ENCODE results near the gene USP46. TPM values are rescaled to one million over a fixed set of nuclear protein-coding genes. Genes with fewer than 3 reads are reported as not detected.

Gene USP46, protein sequence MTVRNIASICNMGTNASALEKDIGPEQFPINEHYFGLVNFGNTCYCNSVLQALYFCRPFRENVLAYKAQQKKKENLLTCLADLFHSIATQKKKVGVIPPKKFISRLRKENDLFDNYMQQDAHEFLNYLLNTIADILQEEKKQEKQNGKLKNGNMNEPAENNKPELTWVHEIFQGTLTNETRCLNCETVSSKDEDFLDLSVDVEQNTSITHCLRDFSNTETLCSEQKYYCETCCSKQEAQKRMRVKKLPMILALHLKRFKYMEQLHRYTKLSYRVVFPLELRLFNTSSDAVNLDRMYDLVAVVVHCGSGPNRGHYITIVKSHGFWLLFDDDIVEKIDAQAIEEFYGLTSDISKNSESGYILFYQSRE
- 12.5 and 16.8 TPM in 2 replicates for polyA plus RNA-seq (2011; rRNA removed)
- 11.5 and 13.8 TPM in 2 replicates for polyA minus RNA-seq (2011; rRNA and poly(A)+ RNA removed)

DNA sequence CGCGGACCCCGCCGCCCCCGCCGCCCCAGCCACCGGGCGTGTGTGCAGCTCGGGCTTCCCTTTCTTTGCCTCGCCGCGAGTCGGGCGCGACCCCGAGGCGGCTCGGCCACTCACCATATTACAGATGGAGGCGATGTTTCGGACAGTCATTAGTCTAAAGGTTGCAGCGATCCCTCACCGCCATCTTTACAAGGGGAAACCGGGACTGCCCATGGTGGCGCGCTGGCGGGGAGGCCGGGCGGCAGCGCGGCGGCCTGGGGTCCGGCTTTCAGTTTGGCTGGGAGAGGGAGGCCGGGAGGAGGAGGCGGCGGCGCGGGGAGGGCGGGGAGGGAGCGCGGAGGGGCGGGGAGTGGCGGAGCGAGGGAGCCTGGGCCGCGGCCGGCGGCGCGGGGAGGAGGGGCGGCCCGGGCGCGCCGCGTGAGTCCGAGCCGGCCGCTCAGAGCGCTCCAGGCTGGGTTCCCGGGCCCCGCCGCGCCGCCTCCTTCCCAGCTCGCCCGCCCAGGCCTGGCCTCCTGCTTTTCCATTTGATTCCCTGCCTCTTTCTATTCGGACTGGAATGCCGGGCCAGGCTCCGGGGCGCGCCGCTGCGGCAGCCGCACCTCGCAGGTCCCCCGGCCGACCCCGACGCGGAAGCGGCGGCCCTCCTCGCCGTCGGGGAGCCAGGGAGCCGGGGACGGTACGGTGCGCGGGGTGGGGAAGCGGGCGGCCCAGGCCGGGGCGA is at the start of gene USP46:
TSS of gene USP46 (minus strand) at position 301 of the 721 bp plus-strand sequence. CDS start at position 150, 151 bp downstream.
- CTCF ChIA-PET = interaction anchor here (0.5 to 4.1 kb wide), 4 partner anchors 34 to 323 kb away, joined by 3 to 20 read pairs (median 5); no protein-coding TSS in a partner anchor
- POLR2A ChIA-PET = no interaction called here
- TF ChIP-seq, protein P1, sequence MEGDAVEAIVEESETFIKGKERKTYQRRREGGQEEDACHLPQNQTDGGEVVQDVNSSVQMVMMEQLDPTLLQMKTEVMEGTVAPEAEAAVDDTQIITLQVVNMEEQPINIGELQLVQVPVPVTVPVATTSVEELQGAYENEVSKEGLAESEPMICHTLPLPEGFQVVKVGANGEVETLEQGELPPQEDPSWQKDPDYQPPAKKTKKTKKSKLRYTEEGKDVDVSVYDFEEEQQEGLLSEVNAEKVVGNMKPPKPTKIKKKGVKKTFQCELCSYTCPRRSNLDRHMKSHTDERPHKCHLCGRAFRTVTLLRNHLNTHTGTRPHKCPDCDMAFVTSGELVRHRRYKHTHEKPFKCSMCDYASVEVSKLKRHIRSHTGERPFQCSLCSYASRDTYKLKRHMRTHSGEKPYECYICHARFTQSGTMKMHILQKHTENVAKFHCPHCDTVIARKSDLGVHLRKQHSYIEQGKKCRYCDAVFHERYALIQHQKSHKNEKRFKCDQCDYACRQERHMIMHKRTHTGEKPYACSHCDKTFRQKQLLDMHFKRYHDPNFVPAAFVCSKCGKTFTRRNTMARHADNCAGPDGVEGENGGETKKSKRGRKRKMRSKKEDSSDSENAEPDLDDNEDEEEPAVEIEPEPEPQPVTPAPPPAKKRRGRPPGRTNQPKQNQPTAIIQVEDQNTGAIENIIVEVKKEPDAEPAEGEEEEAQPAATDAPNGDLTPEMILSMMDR (IDR thresholded peaks at IDR 0.05; ENCODE audit: insufficient read depth, low read depth, low read length) = no peak
- Histone ChIP-seq H3K36me3 (ENCODE audit: control insufficient read depth, insufficient read depth, low read length) (no peaks in the 10 kb centered on the region; the same call in 1 of the 2 replicates), H3K27me3 (ENCODE audit: control insufficient read depth, insufficient read depth, low read length) (no peaks in the 10 kb centered on the region), H3K4me3 (ENCODE audit: low read depth, low read length) (peak within 1 kb of the TSS; percentile 82)
- DNase-seq (ENCODE audit: low read depth) = no peak

- no peak overlapping the region for H3K4me3 ChIP-seq (ENCODE audit: low read depth, low read length)
- POLR2A ChIA-PET = no interaction called here
- CTCF ChIA-PET = interaction anchor here (1.6 kb wide), 1 partner anchor 127 kb away, joined by 3 read pairs; no protein-coding TSS in a partner anchor
- H3K36me3 ChIP-seq (ENCODE audit: control insufficient read depth, insufficient read depth, low read length) = no peaks in the 10 kb centered on the region
- no peak for DNase-seq (ENCODE audit: low read depth)
- H3K27me3 ChIP-seq (ENCODE audit: control insufficient read depth, insufficient read depth, low read length) = peaks cover 5% of the 10 kb centered on the region
- TF ChIP-seq, protein P1 (IDR thresholded peaks at IDR 0.05; ENCODE audit: insufficient read depth, low read depth, low read length) = no peak
Observed at GRCh38 chr4:52704661-52705060, 45.6 kb upstream of the USP46 start.

GRCh38 chr4:52704133-52704532 is 45.0 kb upstream of the USP46 start:
- Histone ChIP-seq H3K4me3 (ENCODE audit: low read depth, low read length) (no peak overlapping the region), H3K36me3 (ENCODE audit: control insufficient read depth, insufficient read depth, low read length) (no peaks in the 10 kb centered on the region), H3K27me3 (ENCODE audit: control insufficient read depth, insufficient read depth, low read length) (peaks cover 3% of the 10 kb centered on the region; the same call in 1 of the 2 replicates)
- POLR2A ChIA-PET = no interaction called here
- no peak for DNase-seq (ENCODE audit: low read depth)
- CTCF ChIA-PET = interaction anchor here (1.4 to 1.6 kb wide), 2 partner anchors 9 to 127 kb away, joined by 3 to 6 read pairs; no protein-coding TSS in a partner anchor
- TF ChIP-seq, protein P1 (IDR thresholded peaks at IDR 0.05; ENCODE audit: insufficient read depth, low read depth, low read length) = no peak

DNA sequence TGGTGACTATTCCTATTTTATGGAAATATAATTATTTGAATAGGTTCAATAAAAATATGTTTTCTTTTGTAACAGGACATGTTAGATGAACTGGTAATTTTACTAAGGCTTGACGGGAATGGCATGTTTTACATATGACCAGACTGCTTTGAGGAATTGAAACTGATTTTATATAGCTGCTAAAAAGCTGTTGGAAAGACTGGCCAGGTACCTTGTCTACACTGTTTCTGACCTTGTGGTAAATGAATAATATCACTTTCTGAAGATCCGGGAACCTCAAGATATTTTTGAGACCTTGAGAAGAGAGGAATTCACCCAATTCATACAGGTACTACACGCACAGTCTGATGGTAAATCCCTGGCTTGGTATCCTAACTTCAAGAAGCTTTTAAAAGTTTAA is 42.1 kb upstream of the USP46 start:
- CTCF ChIA-PET = no interaction called here
- POLR2A ChIA-PET = no interaction called here
- no peak for DNase-seq (ENCODE audit: low read depth)
- TF ChIP-seq, protein P1 (IDR thresholded peaks at IDR 0.05; ENCODE audit: insufficient read depth, low read depth, low read length) = no peak
- H3K27me3 ChIP-seq (ENCODE audit: control insufficient read depth, insufficient read depth, low read length) = peaks cover 1% of the 10 kb centered on the region; the same call in 1 of the 2 replicates
- no peak overlapping the region for H3K4me3 ChIP-seq (ENCODE audit: low read depth, low read length)
- no peaks in the 10 kb centered on the region for H3K36me3 ChIP-seq (ENCODE audit: control insufficient read depth, insufficient read depth, low read length)

DNA sequence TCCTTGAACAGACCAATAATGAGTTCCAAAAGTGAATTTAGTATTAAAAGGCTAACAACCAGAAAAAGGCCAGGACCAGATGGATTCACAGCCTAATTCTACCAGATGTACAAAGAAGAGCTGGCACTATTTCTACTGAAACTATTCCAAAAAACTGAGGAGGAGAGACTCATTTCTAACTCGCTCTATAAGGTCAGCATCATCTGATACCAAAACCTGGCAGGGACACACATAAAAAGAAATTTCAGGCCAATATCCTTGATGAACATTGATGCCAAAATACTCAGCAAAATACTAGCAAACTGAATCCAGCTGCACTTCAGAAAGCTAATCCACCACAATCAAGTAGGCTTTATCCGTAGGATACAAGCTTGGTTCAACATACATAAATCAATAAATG is 35.8 kb upstream of the USP46 start:
- CTCF ChIA-PET = no interaction called here
- no peaks in the 10 kb centered on the region for H3K27me3 ChIP-seq (ENCODE audit: control insufficient read depth, insufficient read depth, low read length)
- TF ChIP-seq, protein P1 (IDR thresholded peaks at IDR 0.05; ENCODE audit: insufficient read depth, low read depth, low read length) = no peak
- H3K4me3 ChIP-seq (ENCODE audit: low read depth, low read length) = no peak overlapping the region
- no peak for DNase-seq (ENCODE audit: low read depth)
- no peaks in the 10 kb centered on the region for H3K36me3 ChIP-seq (ENCODE audit: control insufficient read depth, insufficient read depth, low read length)
- POLR2A ChIA-PET = no interaction called here

Measured in BJ (cell line).